HG03025 (cell line): ENCODE results near the gene AEBP2.

Source experiments
- ATAC-seq: cut with Tn5 transposase; IDR thresholded peaks from one replicate; pipeline ENCODE4 v1.9.1; 2021; ENCODE audit warnings: mild to moderate bottlenecking, moderate library complexity; ENCODE audit not compliant: unreplicated experiment, low FRiP score

AEBP2 gene

DNA sequence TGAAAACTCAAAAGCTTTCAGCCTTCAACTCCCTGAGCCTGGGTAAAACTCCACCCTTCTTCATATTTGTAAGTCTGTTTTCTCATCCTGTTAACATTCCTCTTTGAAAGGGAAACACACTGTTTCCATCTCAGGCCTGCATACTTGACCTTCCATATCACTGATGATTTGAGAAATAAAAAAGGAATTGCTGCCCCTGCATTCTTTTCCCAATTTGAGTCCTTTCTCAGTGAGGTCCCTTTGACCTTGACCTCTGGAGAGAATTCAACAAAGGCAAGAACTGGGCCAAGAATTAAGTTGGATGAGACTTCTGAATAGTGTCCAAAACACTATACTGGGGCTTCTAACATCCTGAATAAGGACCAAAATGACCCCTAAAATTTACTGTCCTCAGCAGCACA is 108.0 kb downstream of the AEBP2 start:
- ATAC-seq = no peak

DNA sequence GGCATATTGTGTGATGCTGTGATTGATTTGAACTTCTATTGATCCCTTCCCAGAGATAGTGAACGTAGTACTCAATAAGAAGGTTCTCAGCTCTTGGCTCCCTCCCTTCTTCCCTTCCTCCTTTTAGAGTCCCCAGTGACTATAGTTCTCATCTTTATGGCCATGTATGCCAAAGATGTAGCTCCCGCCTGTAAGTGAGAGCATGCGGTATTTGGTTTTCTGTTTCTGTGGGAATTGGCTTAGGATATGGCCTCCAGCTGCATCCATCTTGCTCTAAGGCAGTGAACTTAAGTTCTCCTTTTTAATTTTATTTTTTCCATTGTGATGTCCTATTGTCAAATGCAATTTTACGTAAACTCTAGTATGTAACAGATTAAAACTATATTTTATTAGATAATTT is 109.5 kb downstream of the AEBP2 start:
- no peak for ATAC-seq

DNA sequence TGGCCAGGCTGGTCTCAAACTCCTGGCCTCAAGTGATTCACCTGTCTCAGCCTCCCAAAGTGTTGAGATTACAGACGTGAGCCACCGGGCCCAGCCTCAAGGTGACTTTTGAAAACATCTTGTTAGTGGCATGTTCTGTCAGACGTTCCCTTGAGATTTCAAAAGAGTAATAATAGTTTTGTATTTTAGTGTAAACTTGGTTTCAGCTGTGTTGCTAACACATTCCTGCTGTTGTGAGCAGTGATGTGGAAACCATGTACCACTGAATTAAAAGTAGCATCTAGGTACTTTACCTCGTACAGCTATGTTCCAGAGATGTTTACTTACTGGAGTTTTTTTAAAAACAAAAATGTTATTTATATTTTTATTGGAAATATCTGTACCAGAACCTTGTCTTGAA is 111.3 kb downstream of the AEBP2 start:
- no peak for ATAC-seq

DNA sequence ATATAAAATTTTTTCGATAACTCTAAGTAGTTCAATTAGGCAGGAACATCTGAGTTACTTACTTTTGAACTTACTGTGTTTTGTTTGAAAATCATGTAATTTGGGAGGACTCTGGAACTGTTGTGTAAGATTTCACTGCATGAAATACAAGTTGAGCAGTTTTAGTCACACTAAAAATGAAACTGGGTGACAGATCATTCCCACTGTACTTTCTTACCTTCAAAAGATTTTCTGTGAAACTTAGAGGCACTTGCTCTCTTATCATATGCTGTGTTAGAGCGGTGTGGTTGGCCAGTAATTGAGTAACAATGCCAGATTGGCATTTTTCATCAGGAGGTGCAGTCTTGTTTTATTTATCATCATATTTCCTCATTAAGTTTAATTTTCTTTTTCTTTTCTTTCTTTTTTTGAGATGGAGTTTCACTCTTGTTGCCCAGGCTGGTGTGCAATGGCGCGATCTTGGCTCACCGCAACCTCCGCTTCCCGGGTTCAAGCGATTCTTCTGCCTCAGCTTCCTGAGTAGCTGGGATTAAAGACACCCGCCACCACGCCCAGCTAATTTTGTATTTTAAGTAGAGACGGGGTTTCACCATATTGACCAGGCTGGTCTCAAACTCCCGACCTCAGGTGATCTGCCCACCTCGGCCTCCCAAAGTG is 113.3 kb downstream of the AEBP2 start:
- ATAC-seq = peak; percentile 74

DNA sequence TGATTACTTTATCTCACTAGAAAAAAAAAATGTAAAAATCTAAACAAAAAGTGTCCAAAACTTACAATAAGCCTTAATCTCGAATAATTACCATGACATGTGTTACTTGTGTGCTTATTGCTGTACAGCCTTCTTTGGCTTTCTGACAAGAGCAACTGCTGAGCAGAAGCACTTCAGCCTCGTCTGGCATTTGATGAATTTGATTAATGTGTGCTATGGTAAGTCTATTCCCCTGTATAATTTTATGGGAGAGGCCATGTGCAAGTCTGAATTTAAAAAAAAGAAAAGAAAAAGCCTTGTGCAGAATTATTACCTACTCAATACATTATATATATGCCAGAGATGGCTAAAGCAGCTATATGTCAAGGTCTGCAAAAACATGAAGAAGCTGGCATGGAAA is 113.9 kb downstream of the AEBP2 start:
- no peak for ATAC-seq

DNA sequence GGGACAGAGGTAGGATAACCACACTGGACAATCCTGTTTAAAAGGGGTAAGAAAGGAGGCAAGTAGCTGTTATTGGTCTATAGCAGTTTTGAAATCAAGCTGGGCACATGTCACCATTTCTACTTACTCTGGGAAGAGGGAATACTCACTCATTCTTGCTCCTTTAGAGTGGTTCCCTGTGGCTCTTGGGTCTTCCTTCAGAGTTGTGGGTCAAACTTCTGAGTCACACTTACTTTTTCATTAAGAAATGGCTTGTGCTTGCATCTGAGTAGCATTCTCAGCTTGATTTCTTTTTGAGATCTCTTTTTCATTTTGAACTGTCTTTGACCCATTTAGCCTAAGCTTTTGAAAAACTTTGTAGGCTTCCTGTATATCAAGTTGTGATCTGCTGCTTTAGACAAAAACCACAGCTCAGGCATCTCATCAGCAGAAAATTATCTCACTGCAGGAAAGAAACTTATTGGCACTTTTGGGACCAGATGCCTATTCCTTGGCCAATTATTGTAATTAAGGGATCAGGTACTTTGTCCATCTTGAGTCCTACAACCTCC is 122.2 kb downstream of the AEBP2 start:
- ATAC-seq = no peak
